Mesodermal cell (in vitro differentiated cells): Measurements from ENCODE around the gene PFKP.

ENCODE experiments used
- H3K27ac ChIP-seq: 2 replicates; pipeline ENCODE4 v1.7.0; 2013; ENCODE audit warnings: mild to moderate bottlenecking, low read depth, low read length, moderate library complexity; ENCODE audit not compliant: severe bottlenecking
- H3K36me3 ChIP-seq: 2 replicates; pipeline ENCODE4 v1.7.1; 2013; ENCODE audit warnings: mild to moderate bottlenecking, low read length, moderate library complexity; ENCODE audit not compliant: control insufficient read depth, insufficient read depth
- H3K4me1 ChIP-seq: one replicate; pipeline ENCODE4 v1.7.1; 2013; ENCODE audit warnings: mild to moderate bottlenecking, low read length; ENCODE audit not compliant: insufficient read depth, control insufficient read depth, poor library complexity, severe bottlenecking
- H3K4me3 ChIP-seq: 2 replicates; pipeline ENCODE4 v1.7.0; 2013; ENCODE audit warnings: low read length, control low read depth, mild to moderate bottlenecking; ENCODE audit not compliant: insufficient read depth, poor library complexity, severe bottlenecking; ENCODE audit errors: extremely low read depth
- H3K9me3 ChIP-seq: 2 replicates; pipeline ENCODE4 v1.7.1; 2013; ENCODE audit warnings: mild to moderate bottlenecking, low read length, moderate library complexity; ENCODE audit not compliant: control insufficient read depth
- WGBS, 2 experiments: methylation state at CpG; one replicate each; pipeline ENCODE4 v1.1.5; 2013; ENCODE audit warnings: missing lambda C conversion rate in 2 of 2; ENCODE audit not compliant: insufficient coverage in 2 of 2; 5-methylcytosine and 5-hydroxymethylcytosine counted together

Gene PFKP

GRCh38 chr10:3173171-3173878 lies 106.0 kb downstream of the PFKP start:
- H3K4me3 ChIP-seq, result peak overlapping the region; percentile 31
- no peak overlapping the region for H3K27ac ChIP-seq
- no peaks in the 10 kb centered on the region for H3K4me1 ChIP-seq
- peaks cover 24% of the 10 kb centered on the region for H3K36me3 ChIP-seq
- peaks cover 5% of the 10 kb centered on the region for H3K9me3 ChIP-seq
- WGBS, 2 experiments, result 61 to 67% methylated on average over 13 to 22 of the region's 26 CpGs

DNA sequence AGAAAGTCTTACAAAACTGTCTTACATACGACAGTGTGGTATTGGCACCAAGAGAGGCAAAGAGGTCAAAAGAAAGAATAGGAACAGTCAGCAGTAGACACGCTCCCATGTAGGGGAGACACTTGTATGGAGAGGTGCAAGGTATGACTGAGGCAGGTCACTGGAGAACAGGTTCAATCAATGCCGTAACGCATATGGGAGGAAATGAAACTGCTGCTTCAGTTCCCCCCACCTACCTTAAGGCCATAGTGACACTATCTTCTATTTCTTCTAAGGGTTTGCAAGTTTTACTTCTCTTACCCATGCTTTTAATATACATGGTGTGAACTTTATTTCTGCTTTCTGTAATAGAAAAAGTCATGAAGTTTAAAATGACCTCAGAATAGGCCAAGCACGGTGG lies 110.7 kb downstream of the PFKP start:
- Histone ChIP-seq H3K4me3 (no peak overlapping the region), H3K36me3 (no peaks in the 10 kb centered on the region), H3K27ac (no peak overlapping the region), H3K9me3 (peaks cover 5% of the 10 kb centered on the region), H3K4me1 (no peaks in the 10 kb centered on the region)
- 93% methylated on average over 4 to 5 of the region's 5 CpGs for WGBS, 2 experiments

DNA sequence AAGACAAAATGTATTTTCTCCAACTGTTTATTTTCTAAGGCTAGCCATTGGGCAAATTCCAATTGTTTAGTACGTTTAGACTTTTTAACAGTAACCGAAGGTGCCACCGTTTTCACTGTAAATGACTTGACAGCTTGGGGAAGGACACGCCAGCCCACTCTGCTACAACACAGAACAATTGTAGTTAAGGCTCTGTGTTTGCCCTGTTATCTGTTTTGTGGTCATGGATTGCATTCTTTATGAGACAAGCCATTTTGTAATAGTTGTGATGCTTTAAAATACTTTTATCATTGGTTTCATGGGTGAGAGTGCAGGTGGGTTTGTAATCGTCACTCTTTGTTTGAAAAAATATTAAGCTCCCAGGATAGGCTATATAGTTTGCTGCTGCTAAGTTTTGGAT lies 111.8 kb downstream of the PFKP start:
- Histone ChIP-seq H3K4me1 (no peaks in the 10 kb centered on the region), H3K36me3 (no peaks in the 10 kb centered on the region), H3K4me3 (no peak overlapping the region), H3K9me3 (peaks cover 5% of the 10 kb centered on the region), H3K27ac (no peak overlapping the region)
- 81 to 100% methylated on average over 2 to 3 of the region's 5 CpGs for WGBS, 2 experiments

DNA sequence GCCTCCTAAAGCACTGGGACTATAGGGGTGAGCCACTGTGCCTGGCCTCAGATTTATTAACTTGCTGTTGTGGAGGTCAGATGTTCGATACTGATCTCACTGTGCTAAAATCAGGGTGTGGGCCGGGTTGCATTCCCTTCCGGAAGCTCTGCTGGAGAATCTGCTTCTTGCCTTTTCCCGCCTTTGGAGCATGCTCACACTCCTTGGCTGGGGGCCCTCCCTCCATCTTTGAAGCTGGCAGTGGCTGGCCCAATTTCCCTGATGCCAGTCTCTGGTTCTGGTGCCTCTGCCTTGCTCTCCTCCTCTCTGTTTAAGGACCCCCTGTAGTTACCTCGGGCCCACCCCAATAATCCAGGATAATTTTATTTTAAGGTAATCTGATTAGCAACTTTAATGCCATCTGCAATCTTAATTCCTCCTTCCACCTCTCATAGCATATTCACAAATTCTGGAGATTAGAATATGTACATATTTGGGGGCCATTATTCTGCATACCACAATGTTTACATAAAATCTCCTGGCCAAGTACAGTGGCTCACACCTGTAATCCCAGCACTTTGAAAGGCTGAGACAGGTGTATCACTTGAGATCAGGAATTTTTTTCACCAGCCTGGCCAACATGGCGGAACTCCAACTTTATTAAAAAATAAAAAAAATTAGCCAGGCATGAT lies 113.1 kb downstream of the PFKP start:
- H3K27ac ChIP-seq, result no peak overlapping the region
- H3K4me1 ChIP-seq, result no peaks in the 10 kb centered on the region
- H3K4me3 ChIP-seq, result no peak overlapping the region
- WGBS, 2 experiments, result 82 to 83% methylated on average over 5 of the region's 6 CpGs
- no peaks in the 10 kb centered on the region for H3K36me3 ChIP-seq
- H3K9me3 ChIP-seq, result peaks cover 5% of the 10 kb centered on the region

- WGBS, 2 experiments, result 92 to 99% methylated on average over 4 to 6 of the region's 6 CpGs
- Histone ChIP-seq H3K4me3 (no peak overlapping the region), H3K4me1 (no peaks in the 10 kb centered on the region), H3K27ac (no peak overlapping the region), H3K36me3 (no peaks in the 10 kb centered on the region), H3K9me3 (no peaks in the 10 kb centered on the region)
These were observed 118.0 kb downstream of the PFKP start for GRCh38 chr10:3185386-3185785.

- WGBS, 2 experiments, result 96 to 100% methylated on average over 4 to 5 of the region's 6 CpGs
- H3K4me1 ChIP-seq, result no peaks in the 10 kb centered on the region
- H3K36me3 ChIP-seq, result no peaks in the 10 kb centered on the region
- H3K9me3 ChIP-seq, result no peaks in the 10 kb centered on the region
- no peak overlapping the region for H3K4me3 ChIP-seq
- H3K27ac ChIP-seq, result no peak overlapping the region
These were observed 119.0 kb downstream of the PFKP start for GRCh38 chr10:3186368-3186767.
